ENCODE measurements around the gene ADAP2.
A peak's percentile ranks its signal among the peaks of the same experiment; 100 is the strongest.

The ADAP2 gene

GRCh38 chr17:30920683-30921543 lies 832 bp upstream of the ADAP2 start:
- Histone ChIP-seq H3K79me2 (ENCODE audit: control insufficient read depth, insufficient read depth, low read length, poor library complexity) (no peaks in the 10 kb centered on the region), H3K4ac (ENCODE audit: low read depth, low read length) (no peak overlapping the region), H2AK5ac (ENCODE audit: low read length) (no peak overlapping the region), H3K36me3 (ENCODE audit: control insufficient read depth in 1 of 2, insufficient read depth in 2 of 2, low read length in 2 of 2) (no peaks in the 10 kb centered on the region), H3K79me1 (ENCODE audit: low read length) (no peaks in the 10 kb centered on the region), H3K4me1 (ENCODE audit: control insufficient read depth in 1 of 2, insufficient read depth in 2 of 2, low read length in 2 of 2) (peaks cover 7% of the 10 kb centered on the region in 2 experiments), H3K9me3 (ENCODE audit: insufficient read depth, low read depth, low read length) (peaks cover 2% of the 10 kb centered on the region), H3K9ac (ENCODE audit: low read length) (no peak overlapping the region), H4K12ac (ENCODE audit: low read depth, low read length) (no peak overlapping the region), H4K91ac (ENCODE audit: low read depth, low read length) (no peak overlapping the region), H3K27ac (ENCODE audit: low read depth, low read length) (no peak overlapping the region), H3K4me2 (ENCODE audit: low read length) (peak overlapping the region; percentile 81), H4K8ac (ENCODE audit: low read depth, low read length) (no peak overlapping the region), H3K4me3 (ENCODE audit: low read depth, low read length) (no peak overlapping the region), H2BK12ac (ENCODE audit: low read length) (no peak overlapping the region), H3K23ac (ENCODE audit: low read length) (no peak overlapping the region), H3K27me3 (ENCODE audit: insufficient read depth, low read length) (peaks cover 25% of the 10 kb centered on the region), H2BK5ac (ENCODE audit: low read depth, low read length, poor library complexity) (no peak overlapping the region), H3K18ac (ENCODE audit: low read length) (no peak overlapping the region), H3K14ac (ENCODE audit: low read length) (no peak overlapping the region), H2AFZ (ENCODE audit: insufficient read depth, low read length, poor library complexity) (no peak overlapping the region), H2BK120ac (ENCODE audit: insufficient read depth, low read length, poor library complexity) (no peak overlapping the region)
- DNase-seq, result peak; percentile 87 to 99
- WGBS (ENCODE audit: extremely low coverage, insufficient coverage, insufficient read length), result no CpG with 5 or more reads among the region's 11 CpGs

- peaks cover 2% of the 10 kb centered on the region for H3K9me3 ChIP-seq (ENCODE audit: insufficient read depth, low read depth, low read length)
- no peak overlapping the region for H3K4ac ChIP-seq (ENCODE audit: low read depth, low read length)
- H3K27me3 ChIP-seq (ENCODE audit: insufficient read depth, low read length), result peaks cover 25% of the 10 kb centered on the region
- H3K4me2 ChIP-seq (ENCODE audit: low read length), result peak overlapping the region; percentile 81
- no peaks in the 10 kb centered on the region for H3K36me3 ChIP-seq (ENCODE audit: control insufficient read depth in 1 of 2, insufficient read depth in 2 of 2, low read length in 2 of 2)
- no peak overlapping the region for H4K12ac ChIP-seq (ENCODE audit: low read depth, low read length)
- no peak overlapping the region for H3K4me3 ChIP-seq (ENCODE audit: low read depth, low read length)
- no peaks in the 10 kb centered on the region for H3K79me2 ChIP-seq (ENCODE audit: control insufficient read depth, insufficient read depth, low read length, poor library complexity)
- no peak overlapping the region for H3K14ac ChIP-seq (ENCODE audit: low read length)
- no peak overlapping the region for H3K18ac ChIP-seq (ENCODE audit: low read length)
- no peak overlapping the region for H3K23ac ChIP-seq (ENCODE audit: low read length)
- no peak overlapping the region for H2BK120ac ChIP-seq (ENCODE audit: insufficient read depth, low read length, poor library complexity)
- no peak overlapping the region for H3K27ac ChIP-seq (ENCODE audit: low read depth, low read length)
- H2AFZ ChIP-seq (ENCODE audit: insufficient read depth, low read length, poor library complexity), result peak overlapping the region; percentile 87
- DNase-seq, result peak in 1 of 2 donors; percentile 17
- H2BK5ac ChIP-seq (ENCODE audit: low read depth, low read length, poor library complexity), result no peak overlapping the region
- no CpG with 5 or more reads among the region's 66 CpGs for WGBS (ENCODE audit: extremely low coverage, insufficient coverage, insufficient read length)
- H3K79me1 ChIP-seq (ENCODE audit: low read length), result no peaks in the 10 kb centered on the region
- no peak overlapping the region for H4K8ac ChIP-seq (ENCODE audit: low read depth, low read length)
- no peak overlapping the region for H2AK5ac ChIP-seq (ENCODE audit: low read length)
- H3K4me1 ChIP-seq (ENCODE audit: control insufficient read depth in 1 of 2, insufficient read depth in 2 of 2, low read length in 2 of 2), result peaks cover 7% of the 10 kb centered on the region in 2 experiments
- no peak overlapping the region for H4K91ac ChIP-seq (ENCODE audit: low read depth, low read length)
- no peak overlapping the region for H2BK12ac ChIP-seq (ENCODE audit: low read length)
- no peak overlapping the region for H3K9ac ChIP-seq (ENCODE audit: low read length)
These were observed 688 bp downstream of the ADAP2 start for GRCh38 chr17:30922235-30923030.

GRCh38 chr17:30924341-30924740 lies 2.6 kb downstream of the ADAP2 start:
- H4K12ac ChIP-seq (ENCODE audit: low read depth, low read length), result no peak overlapping the region
- H3K4me3 ChIP-seq (ENCODE audit: low read depth, low read length), result no peak overlapping the region
- H2AK5ac ChIP-seq (ENCODE audit: low read length), result no peak overlapping the region
- H3K9ac ChIP-seq (ENCODE audit: low read length), result no peak overlapping the region
- H2BK12ac ChIP-seq (ENCODE audit: low read length), result no peak overlapping the region
- peak in 1 of 2 donors; percentile 33 for DNase-seq
- no peak overlapping the region for H3K27ac ChIP-seq (ENCODE audit: low read depth, low read length)
- H3K79me2 ChIP-seq (ENCODE audit: control insufficient read depth, insufficient read depth, low read length, poor library complexity), result no peaks in the 10 kb centered on the region
- H2BK120ac ChIP-seq (ENCODE audit: insufficient read depth, low read length, poor library complexity), result no peak overlapping the region
- no peak overlapping the region for H3K4ac ChIP-seq (ENCODE audit: low read depth, low read length)
- WGBS (ENCODE audit: extremely low coverage, insufficient coverage, insufficient read length), result no CpG with 5 or more reads among the region's 2 CpGs
- H2AFZ ChIP-seq (ENCODE audit: insufficient read depth, low read length, poor library complexity), result no peak overlapping the region
- no peak overlapping the region for H4K91ac ChIP-seq (ENCODE audit: low read depth, low read length)
- H3K18ac ChIP-seq (ENCODE audit: low read length), result no peak overlapping the region
- H3K23ac ChIP-seq (ENCODE audit: low read length), result no peak overlapping the region
- no peaks in the 10 kb centered on the region for H3K79me1 ChIP-seq (ENCODE audit: low read length)
- H3K27me3 ChIP-seq (ENCODE audit: insufficient read depth, low read length), result peaks cover 25% of the 10 kb centered on the region
- H3K9me3 ChIP-seq (ENCODE audit: insufficient read depth, low read depth, low read length), result peaks cover 2% of the 10 kb centered on the region
- H3K4me2 ChIP-seq (ENCODE audit: low read length), result no peak overlapping the region
- H4K8ac ChIP-seq (ENCODE audit: low read depth, low read length), result no peak overlapping the region
- peaks cover 7% of the 10 kb centered on the region in 2 experiments for H3K4me1 ChIP-seq (ENCODE audit: control insufficient read depth in 1 of 2, insufficient read depth in 2 of 2, low read length in 2 of 2)
- no peak overlapping the region for H3K14ac ChIP-seq (ENCODE audit: low read length)
- H2BK5ac ChIP-seq (ENCODE audit: low read depth, low read length, poor library complexity), result no peak overlapping the region
- H3K36me3 ChIP-seq (ENCODE audit: control insufficient read depth in 1 of 2, insufficient read depth in 2 of 2, low read length in 2 of 2), result no peaks in the 10 kb centered on the region

GRCh38 chr17:30926516-30926915 lies 4.8 kb downstream of the ADAP2 start:
- Histone ChIP-seq H3K23ac (ENCODE audit: low read length) (no peak overlapping the region), H4K12ac (ENCODE audit: low read depth, low read length) (no peak overlapping the region), H3K18ac (ENCODE audit: low read length) (no peak overlapping the region), H3K27ac (ENCODE audit: low read depth, low read length) (no peak overlapping the region), H3K4me2 (ENCODE audit: low read length) (no peak overlapping the region), H2AFZ (ENCODE audit: insufficient read depth, low read length, poor library complexity) (no peak overlapping the region), H2BK120ac (ENCODE audit: insufficient read depth, low read length, poor library complexity) (no peak overlapping the region), H3K36me3 (ENCODE audit: control insufficient read depth in 1 of 2, insufficient read depth in 2 of 2, low read length in 2 of 2) (no peaks in the 10 kb centered on the region), H4K8ac (ENCODE audit: low read depth, low read length) (no peak overlapping the region), H2BK5ac (ENCODE audit: low read depth, low read length, poor library complexity) (no peak overlapping the region), H3K79me2 (ENCODE audit: control insufficient read depth, insufficient read depth, low read length, poor library complexity) (no peaks in the 10 kb centered on the region), H2BK12ac (ENCODE audit: low read length) (no peak overlapping the region), H3K4me1 (ENCODE audit: control insufficient read depth in 1 of 2, insufficient read depth in 2 of 2, low read length in 2 of 2) (peaks cover 7% of the 10 kb centered on the region in 2 experiments), H4K91ac (ENCODE audit: low read depth, low read length) (no peak overlapping the region), H3K27me3 (ENCODE audit: insufficient read depth, low read length) (peaks cover 19% of the 10 kb centered on the region), H3K79me1 (ENCODE audit: low read length) (no peaks in the 10 kb centered on the region), H3K9me3 (ENCODE audit: insufficient read depth, low read depth, low read length) (peaks cover 2% of the 10 kb centered on the region), H2AK5ac (ENCODE audit: low read length) (no peak overlapping the region), H3K14ac (ENCODE audit: low read length) (no peak overlapping the region), H3K4me3 (ENCODE audit: low read depth, low read length) (no peak overlapping the region), H3K9ac (ENCODE audit: low read length) (no peak overlapping the region), H3K4ac (ENCODE audit: low read depth, low read length) (no peak overlapping the region)
- no CpG with 5 or more reads among the region's 6 CpGs for WGBS (ENCODE audit: extremely low coverage, insufficient coverage, insufficient read length)
- DNase-seq, result peak in 1 of 2 donors; percentile 7
